ENCODE measurements around the gene THOC2. TPM values are rescaled to one million over a fixed set of nuclear protein-coding genes. Genes with fewer than 3 reads are reported as not detected.
"Not testable (repeated sequence)": the region's sequence is repeated elsewhere in the genome, so short reads cannot be mapped to it uniquely, and the experiment has no call there.

THOC2 gene
- total RNA-seq, 2 donors from 2014 or later = 88.8 to 93.2 TPM

DNA sequence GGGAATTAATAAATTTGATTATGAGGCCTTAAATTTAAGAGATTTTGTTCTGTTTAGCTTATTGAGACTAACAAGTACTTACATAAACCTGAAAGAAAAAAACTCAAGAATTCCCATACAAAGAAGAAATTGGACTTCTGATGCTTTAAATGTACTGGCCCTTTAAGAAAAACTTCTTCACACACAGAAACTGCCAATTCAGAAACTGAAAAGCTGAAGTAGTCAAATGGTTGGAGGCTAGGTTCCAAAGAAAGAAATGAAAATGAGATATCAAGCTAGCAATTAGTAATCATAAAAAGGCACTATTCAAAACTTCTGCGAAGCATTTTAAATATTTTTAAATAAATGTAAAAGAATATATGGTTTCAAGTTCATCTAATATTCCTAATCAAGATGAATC lies 151.3 kb downstream of the THOC2 start:
- H3K36me3 Mint-ChIP-seq (ENCODE audit: low read depth) = peaks cover 2% of the 10 kb centered on the region
- TF ChIP-seq CTCF (conservative IDR thresholded peaks at IDR 0.05) = no peak
- no peak overlapping the region for H3K4me3 ChIP-seq (ENCODE audit: low read length)
- no peaks in the 10 kb centered on the region for H3K9me3 ChIP-seq (ENCODE audit: control insufficient read depth, low read length)
- H3K4me1 ChIP-seq (ENCODE audit: control insufficient read depth, insufficient read depth, low read length) = no peaks in the 10 kb centered on the region
- H3K27ac Mint-ChIP-seq = no peak overlapping the region
- WGBS, 2 experiments (ENCODE audit: insufficient coverage in 1 of 2, insufficient read length in 1 of 2) = no CpG with 5 or more reads among the region's 1 CpG
- no peak overlapping the region for H3K27ac ChIP-seq (ENCODE audit: low read depth, low read length)
- H3K9ac ChIP-seq (ENCODE audit: extremely low read depth, low read length, poor library complexity, severe bottlenecking) = no peak overlapping the region
- H3K9me3 Mint-ChIP-seq = peaks cover 48% of the 10 kb centered on the region
- H3K4me1 Mint-ChIP-seq = peaks cover 6% of the 10 kb centered on the region
- no peak overlapping the region for H3K4me3 Mint-ChIP-seq
- H3K27me3 ChIP-seq (ENCODE audit: control insufficient read depth, insufficient read depth, low read length, poor library complexity, severe bottlenecking) = no peaks in the 10 kb centered on the region
- DNase-seq = no peak
- no peaks in the 10 kb centered on the region for H3K36me3 ChIP-seq (ENCODE audit: control insufficient read depth, insufficient read depth, low read length)
- H3K27me3 Mint-ChIP-seq (ENCODE audit: insufficient read depth) = no peaks in the 10 kb centered on the region

DNA sequence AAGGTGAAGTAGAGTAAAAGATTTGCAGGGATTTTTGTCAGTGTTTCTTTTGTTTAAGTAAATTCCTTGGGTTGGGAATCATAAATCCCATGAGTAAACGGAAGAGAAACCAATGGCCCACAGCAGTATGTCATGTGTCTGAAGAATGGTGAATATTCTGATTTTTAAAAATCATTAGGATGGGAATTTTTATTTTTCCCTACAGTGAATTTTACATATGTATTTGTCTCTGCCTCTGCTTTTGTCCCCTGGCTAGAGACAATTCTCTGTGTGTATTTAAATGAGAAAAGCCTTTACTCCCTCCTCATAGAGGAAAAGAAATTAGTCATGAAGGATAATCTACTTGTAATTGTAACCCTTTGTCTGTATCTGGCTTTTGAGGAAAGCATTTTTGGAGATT lies 152.1 kb downstream of the THOC2 start:
- no peak for TF ChIP-seq CTCF (conservative IDR thresholded peaks at IDR 0.05)
- H3K4me1 ChIP-seq (ENCODE audit: control insufficient read depth, insufficient read depth, low read length) = no peaks in the 10 kb centered on the region
- peaks cover 6% of the 10 kb centered on the region for H3K4me1 Mint-ChIP-seq
- no peaks in the 10 kb centered on the region for H3K27me3 ChIP-seq (ENCODE audit: control insufficient read depth, insufficient read depth, low read length, poor library complexity, severe bottlenecking)
- H3K4me3 ChIP-seq (ENCODE audit: low read length) = no peak overlapping the region
- no peaks in the 10 kb centered on the region for H3K27me3 Mint-ChIP-seq (ENCODE audit: insufficient read depth)
- DNase-seq = no peak
- H3K4me3 Mint-ChIP-seq = no peak overlapping the region
- no peaks in the 10 kb centered on the region for H3K9me3 ChIP-seq (ENCODE audit: control insufficient read depth, low read length)
- no peak overlapping the region for H3K27ac Mint-ChIP-seq
- no peak overlapping the region for H3K27ac ChIP-seq (ENCODE audit: low read depth, low read length)
- WGBS, 2 experiments (ENCODE audit: insufficient coverage in 1 of 2, insufficient read length in 1 of 2) = 92% methylated on average over 1 of the region's 1 CpG; no CpG with 5 or more reads in 1 of the 2 experiments
- H3K36me3 ChIP-seq (ENCODE audit: control insufficient read depth, insufficient read depth, low read length) = no peaks in the 10 kb centered on the region
- no peak overlapping the region for H3K9ac ChIP-seq (ENCODE audit: extremely low read depth, low read length, poor library complexity, severe bottlenecking)
- H3K36me3 Mint-ChIP-seq (ENCODE audit: low read depth) = peaks cover 5% of the 10 kb centered on the region
- H3K9me3 Mint-ChIP-seq = peaks cover 56% of the 10 kb centered on the region

- 98 to 100% methylated on average over 1 to 5 of the region's 5 CpGs for WGBS, 2 experiments (ENCODE audit: insufficient coverage in 1 of 2, insufficient read length in 1 of 2)
- not testable (repeated sequence) for H3K27me3 ChIP-seq (ENCODE audit: control insufficient read depth, insufficient read depth, low read length, poor library complexity, severe bottlenecking); H3K4me3 Mint-ChIP-seq; H3K9ac ChIP-seq (ENCODE audit: extremely low read depth, low read length, poor library complexity, severe bottlenecking); H3K27ac Mint-ChIP-seq; H3K36me3 ChIP-seq (ENCODE audit: control insufficient read depth, insufficient read depth, low read length); H3K4me1 ChIP-seq (ENCODE audit: control insufficient read depth, insufficient read depth, low read length); H3K4me3 ChIP-seq (ENCODE audit: low read length); H3K36me3 Mint-ChIP-seq (ENCODE audit: low read depth); H3K27ac ChIP-seq (ENCODE audit: low read depth, low read length); DNase-seq; H3K27me3 Mint-ChIP-seq (ENCODE audit: insufficient read depth); H3K9me3 ChIP-seq (ENCODE audit: control insufficient read depth, low read length)
- Mint-ChIP-seq H3K4me1 (peaks cover 11% of the 10 kb centered on the region), H3K9me3 (peaks cover 90% of the 10 kb centered on the region)
These were observed 158.8 kb downstream of the THOC2 start for GRCh38 chrX:123574027-123574426.

DNA sequence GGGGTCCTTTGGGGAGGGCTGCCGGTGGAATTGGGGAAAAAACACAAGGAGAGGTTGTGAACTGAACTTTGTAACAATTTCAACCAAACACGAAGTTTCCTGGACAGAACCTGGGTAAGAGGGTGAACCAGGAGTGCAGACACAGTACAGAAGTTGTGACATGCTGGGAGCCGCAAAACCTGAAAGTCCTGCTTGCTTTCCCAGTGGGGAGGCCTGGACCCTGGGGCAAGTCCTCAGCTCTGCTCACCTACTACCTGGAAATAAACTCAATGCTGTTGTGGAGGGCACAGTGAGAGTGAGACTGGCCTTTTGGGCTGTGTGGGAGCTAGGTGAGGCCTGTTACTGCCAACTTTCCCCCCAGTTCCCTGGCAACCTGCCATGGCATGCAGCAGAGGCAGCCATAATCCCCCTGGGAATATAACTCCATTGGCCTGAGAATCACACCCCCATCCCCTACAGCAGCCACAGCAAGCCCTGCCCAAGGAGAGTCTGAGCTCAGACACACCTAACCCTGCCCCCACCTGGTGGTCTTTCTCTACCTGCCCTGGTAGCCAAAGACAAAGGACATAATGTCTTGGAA lies 162.8 kb downstream of the THOC2 start:
- H3K27ac Mint-ChIP-seq = no peak overlapping the region
- no peak for TF ChIP-seq CTCF (conservative IDR thresholded peaks at IDR 0.05)
- H3K27ac ChIP-seq (ENCODE audit: low read depth, low read length) = no peak overlapping the region

More for the DNA sequence above, 162.8 kb downstream of the THOC2 start:
- H3K9ac ChIP-seq (ENCODE audit: extremely low read depth, low read length, poor library complexity, severe bottlenecking) = no peak overlapping the region
- H3K4me3 ChIP-seq (ENCODE audit: low read length) = no peak overlapping the region
- WGBS, 2 experiments (ENCODE audit: insufficient coverage in 1 of 2, insufficient read length in 1 of 2) = 86 to 94% methylated on average over 1 to 3 of the region's 3 CpGs
- no peak for DNase-seq
- H3K36me3 ChIP-seq (ENCODE audit: control insufficient read depth, insufficient read depth, low read length) = no peaks in the 10 kb centered on the region
- Mint-ChIP-seq H3K4me1 (peaks cover 11% of the 10 kb centered on the region), H3K36me3 (ENCODE audit: low read depth) (no peaks in the 10 kb centered on the region), H3K27me3 (ENCODE audit: insufficient read depth) (no peaks in the 10 kb centered on the region), H3K9me3 (peaks cover 87% of the 10 kb centered on the region), H3K4me3 (no peak overlapping the region)
- H3K4me1 ChIP-seq (ENCODE audit: control insufficient read depth, insufficient read depth, low read length) = no peaks in the 10 kb centered on the region
- H3K27me3 ChIP-seq (ENCODE audit: control insufficient read depth, insufficient read depth, low read length, poor library complexity, severe bottlenecking) = no peaks in the 10 kb centered on the region
- H3K9me3 ChIP-seq (ENCODE audit: control insufficient read depth, low read length) = no peaks in the 10 kb centered on the region
